K562 (cell line): Measurements from ENCODE around the gene GALE. TPM values are rescaled to one million over a fixed set of nuclear protein-coding genes. Genes with fewer than 3 reads are reported as not detected.

Experiments used
- CBX5 ChIP-seq: IDR thresholded peaks from 2 replicates; pipeline ENCODE4 v1.6.1; 2014; ENCODE audit warnings: low read depth, borderline replicate concordance
- CUX1 ChIP-seq: fragments of 200-800 bp; sonication (Bioruptor generic); IDR thresholded peaks from 2 replicates; pipeline ENCODE4 v1.6.1; 2016; ENCODE audit warnings: missing genetic modification characterization, missing compliant biosample characterization
- ESRRA ChIP-seq: fragments of 450-650 bp; IDR thresholded peaks from 2 replicates; pipeline ENCODE4 v1.6.1; 2014; ENCODE audit warnings: low read depth, mild to moderate bottlenecking, moderate library complexity, borderline replicate concordance
- HCFC1 ChIP-seq: IDR thresholded peaks from 2 replicates; pipeline ENCODE4 v1.6.1; 2012; ENCODE audit warnings: low read depth, low read length, improper control_type of control experiment
- HDAC8 ChIP-seq: fragments of 450-650 bp; IDR thresholded peaks from 2 replicates; pipeline ENCODE4 v1.6.1; 2016; ENCODE audit warnings: mild to moderate bottlenecking, missing genetic modification characterization, moderate library complexity, missing compliant biosample characterization
- MCM3 ChIP-seq: fragments of 450-650 bp; IDR thresholded peaks from 2 replicates; pipeline ENCODE4 v1.6.1; 2016
- MTA3 ChIP-seq: fragments of 450-650 bp; formaldehyde crosslinking; IDR thresholded peaks from 2 replicates; pipeline ENCODE4 v1.6.1; 2017; ENCODE audit warnings: mild to moderate bottlenecking, borderline replicate concordance
- NBN ChIP-seq: fragments of 450-650 bp; IDR thresholded peaks from 2 replicates; pipeline ENCODE4 v1.6.1; 2016; ENCODE audit warnings: low read depth, mild to moderate bottlenecking
- TCF7L2 ChIP-seq: fragments of 150-350 bp; IDR thresholded peaks from 2 replicates; pipeline ENCODE4 v1.6.1; 2016; ENCODE audit warnings: low read depth, mild to moderate bottlenecking, low read length, moderate library complexity
- TEAD1 ChIP-seq, 2 experiments: fragments of 450-650 bp in 1 of 2; sonication (generic) in 1 of 2; formaldehyde crosslinking; IDR thresholded peaks; 2 replicates each; pipeline versions ENCODE4 v1.4.0 to v1.8.0; 2020 to 2022; ENCODE audit warnings: mild to moderate bottlenecking in 2 of 2, missing genetic modification reagents in 1 of 2
- ZNF146 ChIP-seq: IDR thresholded peaks from one replicate; pipeline ENCODE4 v1.6.1; 2018; ENCODE audit warnings: missing compliant biosample characterization; ENCODE audit not compliant: unreplicated experiment
- ZNF197 ChIP-seq: fragments of 200-800 bp; sonication (Bioruptor generic); IDR thresholded peaks from 2 replicates; pipeline ENCODE4 v1.6.1; 2016; ENCODE audit warnings: low read depth, missing genetic modification characterization, missing compliant biosample characterization
- ZNF311 ChIP-seq: fragments of 250-450 bp; sonication (Bioruptor Pico); IDR thresholded peaks from 2 replicates; pipeline ENCODE4 v1.4.0; 2020; ENCODE audit warnings: mild to moderate bottlenecking, moderate library complexity
- ZNF431 ChIP-seq: sonication (generic); formaldehyde crosslinking; IDR thresholded peaks from 2 replicates; pipeline ENCODE4 v1.8.0; 2022; ENCODE audit warnings: mild to moderate bottlenecking, missing genetic modification reagents
- ZNF75A ChIP-seq: fragments of 450-650 bp; formaldehyde crosslinking; IDR thresholded peaks from 2 replicates; pipeline ENCODE4 v1.4.0; 2020; ENCODE audit warnings: mild to moderate bottlenecking
- polyA plus RNA-seq, 8 experiments: library from polyadenylated mRNA; depleted of rRNA in 4 of 8; stranded (reverse) in 5 of 8; unstranded in 3 of 8; fragments of >200 nt; fragmentation: Nextera tagmentation in 2 of 8; fragmentation: Illumina TruSeq in 1 of 8; extraction: Ambion mirVana in 2 of 8; extraction: Trizol in 1 of 8; gene quantifications; 2 replicates each; pipeline versions ENCODE4 v1.2.1 to v1.2.3, GENCODE V29; 2011 to 2014; ENCODE audit warnings: inconsistent platforms in 1 of 8, missing spikeins in 1 of 8
- total RNA-seq, 7 experiments: library from RNA; depleted of rRNA in 6 of 7; stranded (reverse); fragments of >200 nt in 6 of 7; fragmentation: Illumina TruSeq in 2 of 7; extraction: Trizol in 2 of 7; gene quantifications; 2 replicates each; pipeline versions ENCODE4 v1.2.1 to v1.2.3, GENCODE V29; 2011 to 2021; ENCODE audit warnings: low replicate concordance in 1 of 7
- TF ChIP-seq, protein P1 (sequence below): fragments of 450-650 bp; IDR thresholded peaks from 2 replicates; pipeline ENCODE4 v1.6.1; 2016; ENCODE audit warnings: low read depth

Gene GALE
- total and polyA plus RNA-seq, 9 of the 15 experiments (the other 6 are each of a cell fraction or from before 2014, with no cell fraction given), result 8.4 to 139 (median 88.3) TPM

- TF ChIP-seq ZNF146 (no peak), NBN (no peak), MCM3 (no peak), ZNF197 (no peak), CUX1 (0 out of 2 replicates have a peak, but pooled peaks have one; percentile 53), ZNF431 (CRISPR knock-in tag) (no peak), HCFC1 (peak; percentile 37; the same call in 1 of the 2 replicates), TCF7L2 (peak; percentile 80), TEAD1 (CRISPR knock-in tag; IDR thresholded peaks at IDR 0.05) (0 out of 4 replicates have a peak, but pooled peaks of 1 of the 2 experiments have one; percentile 4), HDAC8 (tag) (0 out of 2 replicates have a peak, but pooled peaks have one; percentile 31), ZNF75A (CRISPR knock-in tag) (no peak), MTA3 (peak; percentile 72; the same call in 1 of the 2 replicates), CBX5 (no peak), ESRRA (peak; percentile 15; the same call in 1 of the 2 replicates), ZNF311 (CRISPR knock-in tag) (no peak)
- TF ChIP-seq, protein P1, sequence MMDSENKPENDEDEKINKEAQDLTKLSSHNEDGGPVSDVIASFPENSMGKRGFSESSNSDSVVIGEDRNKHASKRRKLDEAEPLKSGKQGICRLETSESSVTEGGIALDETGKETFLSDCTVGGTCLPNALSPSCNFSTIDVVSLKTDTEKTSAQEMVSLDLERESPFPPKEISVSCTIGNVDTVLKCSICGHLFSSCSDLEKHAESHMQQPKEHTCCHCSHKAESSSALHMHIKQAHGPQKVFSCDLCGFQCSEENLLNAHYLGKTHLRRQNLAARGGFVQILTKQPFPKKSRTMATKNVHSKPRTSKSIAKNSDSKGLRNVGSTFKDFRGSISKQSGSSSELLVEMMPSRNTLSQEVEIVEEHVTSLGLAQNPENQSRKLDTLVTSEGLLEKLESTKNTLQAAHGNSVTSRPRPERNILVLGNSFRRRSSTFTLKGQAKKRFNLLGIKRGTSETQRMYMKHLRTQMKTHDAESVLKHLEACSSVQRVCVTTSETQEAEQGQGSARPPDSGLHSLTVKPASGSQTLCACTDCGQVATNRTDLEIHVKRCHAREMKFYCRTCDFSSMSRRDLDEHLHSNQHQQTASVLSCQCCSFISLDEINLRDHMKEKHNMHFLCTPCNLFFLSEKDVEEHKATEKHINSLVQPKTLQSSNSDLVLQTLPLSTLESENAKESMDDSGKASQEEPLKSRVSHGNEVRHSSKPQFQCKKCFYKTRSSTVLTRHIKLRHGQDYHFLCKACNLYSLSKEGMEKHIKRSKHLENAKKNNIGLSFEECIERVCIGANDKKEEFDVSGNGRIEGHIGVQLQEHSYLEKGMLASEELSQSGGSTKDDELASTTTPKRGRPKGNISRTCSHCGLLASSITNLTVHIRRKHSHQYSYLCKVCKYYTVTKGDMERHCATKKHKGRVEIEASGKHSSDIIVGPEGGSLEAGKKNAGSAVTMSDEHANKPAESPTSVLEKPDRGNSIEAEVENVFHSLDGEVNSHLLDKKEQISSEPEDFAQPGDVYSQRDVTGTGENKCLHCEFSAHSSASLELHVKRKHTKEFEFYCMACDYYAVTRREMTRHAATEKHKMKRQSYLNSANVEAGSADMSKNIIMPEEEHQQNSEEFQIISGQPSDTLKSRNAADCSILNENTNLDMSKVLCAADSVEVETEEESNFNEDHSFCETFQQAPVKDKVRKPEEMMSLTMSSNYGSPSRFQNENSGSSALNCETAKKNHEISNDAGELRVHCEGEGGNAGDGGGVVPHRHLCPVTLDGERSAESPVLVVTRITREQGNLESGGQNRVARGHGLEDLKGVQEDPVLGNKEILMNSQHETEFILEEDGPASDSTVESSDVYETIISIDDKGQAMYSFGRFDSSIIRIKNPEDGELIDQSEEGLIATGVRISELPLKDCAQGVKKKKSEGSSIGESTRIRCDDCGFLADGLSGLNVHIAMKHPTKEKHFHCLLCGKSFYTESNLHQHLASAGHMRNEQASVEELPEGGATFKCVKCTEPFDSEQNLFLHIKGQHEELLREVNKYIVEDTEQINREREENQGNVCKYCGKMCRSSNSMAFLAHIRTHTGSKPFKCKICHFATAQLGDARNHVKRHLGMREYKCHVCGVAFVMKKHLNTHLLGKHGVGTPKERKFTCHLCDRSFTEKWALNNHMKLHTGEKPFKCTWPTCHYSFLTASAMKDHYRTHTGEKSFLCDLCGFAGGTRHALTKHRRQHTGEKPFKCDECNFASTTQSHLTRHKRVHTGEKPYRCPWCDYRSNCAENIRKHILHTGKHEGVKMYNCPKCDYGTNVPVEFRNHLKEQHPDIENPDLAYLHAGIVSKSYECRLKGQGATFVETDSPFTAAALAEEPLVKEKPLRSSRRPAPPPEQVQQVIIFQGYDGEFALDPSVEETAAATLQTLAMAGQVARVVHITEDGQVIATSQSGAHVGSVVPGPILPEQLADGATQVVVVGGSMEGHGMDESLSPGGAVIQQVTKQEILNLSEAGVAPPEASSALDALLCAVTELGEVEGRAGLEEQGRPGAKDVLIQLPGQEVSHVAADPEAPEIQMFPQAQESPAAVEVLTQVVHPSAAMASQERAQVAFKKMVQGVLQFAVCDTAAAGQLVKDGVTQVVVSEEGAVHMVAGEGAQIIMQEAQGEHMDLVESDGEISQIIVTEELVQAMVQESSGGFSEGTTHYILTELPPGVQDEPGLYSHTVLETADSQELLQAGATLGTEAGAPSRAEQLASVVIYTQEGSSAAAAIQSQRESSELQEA, result peak; percentile 37; the same call in 1 of the 2 replicates
Measured at GRCh38 chr1:23809751-23810171, 9.2 kb upstream of the GALE start (continued).
